Upper lobe of left lung (tissue), 4 donors: ENCODE measurements around the gene ITIH5.

Experiments used
- EP300 ChIP-seq, 4 donors: sonication (generic); formaldehyde crosslinking; IDR thresholded peaks; one replicate each; pipeline ENCODE4 v1.5.1; 2017; ENCODE audit warnings: antibody characterized with exemption in 4 of 4, control low read depth in 2 of 4
- POLR2A ChIP-seq, 4 donors: fragments of 450-650 bp; IDR thresholded peaks; one replicate each; pipeline ENCODE4 v1.5.1; 2016 to 2017; ENCODE audit warnings: antibody characterized with exemption in 4 of 4, mild to moderate bottlenecking in 2 of 4
- POLR2AphosphoS5 ChIP-seq, 2 donors: sonication (generic); formaldehyde crosslinking; IDR thresholded peaks; one replicate each; pipeline ENCODE4 v1.5.1; 2017; ENCODE audit warnings: antibody characterized with exemption in 2 of 2
- TF ChIP-seq, protein P1 (sequence below), 6 experiments: fragments of 450-650 bp in 4 of 6; fragments of 200-600 bp in 2 of 6; sonication (generic) in 2 of 6; IDR thresholded peaks; one replicate each; pipeline ENCODE4 v1.5.1; 2016 to 2019; ENCODE audit warnings: antibody characterized with exemption in 6 of 6

DNA sequence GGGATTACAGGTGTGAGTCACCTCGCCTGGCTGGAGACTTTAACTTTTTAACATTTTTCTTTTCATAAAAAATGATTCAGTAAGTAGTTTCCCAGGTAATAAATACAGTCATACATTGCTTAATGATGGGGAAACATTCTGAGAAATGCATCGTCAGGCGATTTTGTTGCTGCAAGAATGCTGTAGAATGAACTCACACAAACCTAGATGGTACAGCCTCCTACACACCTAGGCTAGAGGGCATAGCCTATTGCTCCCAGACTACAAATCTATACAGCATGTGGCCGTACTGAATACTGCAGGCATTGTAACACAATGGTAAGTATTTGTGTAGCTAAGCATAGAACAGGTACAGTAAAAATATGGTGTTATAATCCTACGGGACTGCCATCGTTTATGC lies 147.4 kb downstream of the ITIH5 start:
- TF ChIP-seq, protein P1, sequence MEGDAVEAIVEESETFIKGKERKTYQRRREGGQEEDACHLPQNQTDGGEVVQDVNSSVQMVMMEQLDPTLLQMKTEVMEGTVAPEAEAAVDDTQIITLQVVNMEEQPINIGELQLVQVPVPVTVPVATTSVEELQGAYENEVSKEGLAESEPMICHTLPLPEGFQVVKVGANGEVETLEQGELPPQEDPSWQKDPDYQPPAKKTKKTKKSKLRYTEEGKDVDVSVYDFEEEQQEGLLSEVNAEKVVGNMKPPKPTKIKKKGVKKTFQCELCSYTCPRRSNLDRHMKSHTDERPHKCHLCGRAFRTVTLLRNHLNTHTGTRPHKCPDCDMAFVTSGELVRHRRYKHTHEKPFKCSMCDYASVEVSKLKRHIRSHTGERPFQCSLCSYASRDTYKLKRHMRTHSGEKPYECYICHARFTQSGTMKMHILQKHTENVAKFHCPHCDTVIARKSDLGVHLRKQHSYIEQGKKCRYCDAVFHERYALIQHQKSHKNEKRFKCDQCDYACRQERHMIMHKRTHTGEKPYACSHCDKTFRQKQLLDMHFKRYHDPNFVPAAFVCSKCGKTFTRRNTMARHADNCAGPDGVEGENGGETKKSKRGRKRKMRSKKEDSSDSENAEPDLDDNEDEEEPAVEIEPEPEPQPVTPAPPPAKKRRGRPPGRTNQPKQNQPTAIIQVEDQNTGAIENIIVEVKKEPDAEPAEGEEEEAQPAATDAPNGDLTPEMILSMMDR (IDR thresholded peaks at IDR 0.05) = no peak
- TF ChIP-seq POLR2A (IDR thresholded peaks at IDR 0.05) (no peak), POLR2AphosphoS5 (IDR thresholded peaks at IDR 0.05) (no peak), EP300 (IDR thresholded peaks at IDR 0.05) (no peak)
